Lower leg skin (tissue), 4 donors: ENCODE data around the gene RIMS4. TPM values are rescaled to one million over a fixed set of nuclear protein-coding genes. Genes with fewer than 3 reads are reported as not detected.

ENCODE experiments used
- DNase-seq, 2 donors: peaks; one replicate each; pipeline ENCODE4 v3.0.0-alpha.2; 2019; ENCODE audit warnings: low spot score in 2 of 2
- H3K4me3 ChIP-seq: fragments of 200-600 bp; sonication (generic); 2 replicates; pipeline ENCODE4 v1.5.1; 2017; ENCODE audit warnings: mild to moderate bottlenecking, low read depth; ENCODE audit not compliant: poor library complexity, severe bottlenecking
- CTCF ChIP-seq, 3 donors: fragments of 450-650 bp; IDR thresholded peaks; one replicate each; pipeline ENCODE4 v1.5.1; 2016; ENCODE audit warnings: antibody characterized with exemption in 3 of 3, mild to moderate bottlenecking in 3 of 3, moderate library complexity in 2 of 3
- POLR2A ChIP-seq, 2 donors: fragments of 450-650 bp; IDR thresholded peaks; one replicate each; pipeline ENCODE4 v1.6.1; 2016 to 2017; ENCODE audit warnings: antibody characterized with exemption in 2 of 2, mild to moderate bottlenecking in 1 of 2, moderate library complexity in 1 of 2
- WGBS, 2 donors: methylation state at CpG; one replicate each; pipeline ENCODE4 v1.1.5; 2018; 5-methylcytosine and 5-hydroxymethylcytosine counted together
- intact Hi-C: fragments of 100-400 bp; cut with DNase I; formaldehyde crosslinking; loops from one replicate; pipeline ENCODE4 v1.15.0; 2023; ENCODE audit warnings: low total_unique reads
- total RNA-seq, 4 donors: library from RNA; depleted of rRNA; stranded (reverse); fragments of >200 nt; gene quantifications; one replicate each; pipeline ENCODE4 v1.1.0, GENCODE V29; 2016

Gene RIMS4
- total RNA-seq, 4 donors from 2014 or later, result 0.12 to 0.91 (median 0.39) TPM; not detected in 1

- intact Hi-C loops, result no loop called here
- 77 to 81% methylated on average over 1 of the region's 1 CpG for WGBS, 2 donors
- TF ChIP-seq POLR2A (IDR thresholded peaks at IDR 0.05), result no peak
- TF ChIP-seq CTCF (IDR thresholded peaks at IDR 0.05), result no peak
- DNase-seq, result no peak
- no peak overlapping the region for H3K4me3 ChIP-seq
Measured at GRCh38 chr20:44850837-44851236, 40.5 kb upstream of the RIMS4 start.

- intact Hi-C loops, result no loop called here
- WGBS, 2 donors, result 60 to 67% methylated on average over 3 of the region's 3 CpGs
- TF ChIP-seq POLR2A (IDR thresholded peaks at IDR 0.05) (no peak), CTCF (IDR thresholded peaks at IDR 0.05) (no peak)
- H3K4me3 ChIP-seq, result no peak overlapping the region
- DNase-seq, result no peak
Measured at GRCh38 chr20:44850272-44850671, 39.9 kb upstream of the RIMS4 start.

DNA sequence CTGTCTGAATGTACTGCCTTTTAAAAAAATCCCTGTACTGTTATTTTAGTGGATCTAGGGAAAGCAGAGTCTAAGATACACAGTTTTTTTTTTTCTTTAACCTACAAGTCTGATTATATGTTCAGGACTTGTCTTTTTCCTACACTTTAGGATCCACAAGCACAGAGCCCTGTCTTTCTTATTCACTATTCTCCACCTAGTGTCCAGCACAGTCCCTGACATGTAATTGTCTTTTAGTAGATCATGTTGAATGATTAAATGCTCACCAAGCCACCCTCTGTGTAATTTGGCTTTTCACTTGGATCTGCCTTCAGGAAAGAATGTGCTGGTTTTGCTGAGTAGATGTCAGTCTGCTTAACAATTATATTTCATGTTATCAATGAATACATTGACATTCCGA is 39.4 kb upstream of the RIMS4 start:
- intact Hi-C loops, result no loop called here
- WGBS, 2 donors, result 64 to 73% methylated on average over 1 of the region's 1 CpG
- DNase-seq, result no peak
- no peak for TF ChIP-seq CTCF (IDR thresholded peaks at IDR 0.05)
- TF ChIP-seq POLR2A (IDR thresholded peaks at IDR 0.05), result no peak
- H3K4me3 ChIP-seq, result no peak overlapping the region

DNA sequence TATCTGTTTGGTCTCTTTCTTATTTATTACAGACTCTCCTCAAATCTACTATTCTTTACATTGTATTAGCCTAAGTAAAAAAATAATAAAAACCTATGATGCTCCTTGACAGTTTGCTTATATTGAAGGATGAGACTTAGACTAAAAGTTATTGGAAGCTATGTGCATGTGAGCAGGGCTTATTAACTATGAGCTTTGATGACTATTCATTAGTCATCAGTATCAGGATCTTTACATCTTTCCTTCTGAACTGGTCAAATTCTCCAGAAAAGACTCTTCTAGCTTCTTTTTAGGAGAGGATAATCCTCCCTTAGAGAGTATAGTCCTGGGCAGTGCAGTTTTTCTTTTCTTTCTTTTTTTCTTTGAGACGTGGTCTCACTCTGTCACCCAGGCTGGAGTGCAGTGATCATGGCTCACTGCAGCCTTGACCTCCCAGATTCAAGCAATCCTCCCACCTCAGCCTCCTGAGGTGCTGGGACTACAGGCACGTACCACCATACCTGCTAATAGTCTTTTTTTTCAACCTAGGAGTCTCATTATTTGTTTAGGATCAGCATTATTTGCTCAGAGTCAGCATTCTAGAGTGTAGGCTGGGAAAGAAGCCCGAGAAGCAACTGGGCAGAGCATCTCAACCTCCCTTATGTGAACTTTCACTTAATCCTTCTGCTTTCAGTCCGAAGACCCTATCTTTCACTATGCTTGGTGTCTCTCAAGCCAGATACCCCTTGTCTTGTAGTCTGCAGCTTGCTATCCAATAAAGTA is 38.1 kb upstream of the RIMS4 start:
- TF ChIP-seq POLR2A (IDR thresholded peaks at IDR 0.05), result no peak
- TF ChIP-seq CTCF (IDR thresholded peaks at IDR 0.05), result no peak
- WGBS, 2 donors, result 78 to 81% methylated on average over 4 of the region's 4 CpGs
- intact Hi-C loops, result no loop called here
- no peak for DNase-seq
- no peak overlapping the region for H3K4me3 ChIP-seq

GRCh38 chr20:44843876-44844275 is 33.5 kb upstream of the RIMS4 start:
- 80 to 83% methylated on average over 5 of the region's 5 CpGs for WGBS, 2 donors
- intact Hi-C loops, result no loop called here
- TF ChIP-seq CTCF (IDR thresholded peaks at IDR 0.05) (no peak), POLR2A (IDR thresholded peaks at IDR 0.05) (no peak)
- no peak for DNase-seq
- no peak overlapping the region for H3K4me3 ChIP-seq

GRCh38 chr20:44841955-44842354 is 31.6 kb upstream of the RIMS4 start:
- no peak for TF ChIP-seq POLR2A (IDR thresholded peaks at IDR 0.05)
- TF ChIP-seq CTCF (IDR thresholded peaks at IDR 0.05), result no peak
- WGBS, 2 donors, result 59 to 70% methylated on average over 6 of the region's 6 CpGs
- intact Hi-C loops, result no loop called here
- DNase-seq, result no peak
- H3K4me3 ChIP-seq, result no peak overlapping the region
